ENCODE measurements around the gene DISP1. TPM values are rescaled to one million over a fixed set of nuclear protein-coding genes. Genes with fewer than 3 reads are reported as not detected.

Gene DISP1
- total and polyA plus RNA-seq, 4 donors: 1.6 to 4.2 (median 2.6) TPM

- Histone ChIP-seq H3K36me3 (ENCODE audit: control insufficient read depth in 4 of 4, insufficient read depth in 3 of 4, low read depth in 1 of 4, low read length in 3 of 4) (no peaks in the 10 kb centered on the region), H3K27ac (ENCODE audit: low read depth in 1 of 2, low read length in 2 of 2) (no peak overlapping the region), H3K27me3 (ENCODE audit: control insufficient read depth in 4 of 4, insufficient read depth in 4 of 4, low read length in 3 of 4) (no peaks in the 10 kb centered on the region), H3K9ac (ENCODE audit: low read depth in 1 of 2, low read length in 2 of 2) (no peak overlapping the region), H3K4me1 (ENCODE audit: control insufficient read depth in 4 of 4, insufficient read depth in 4 of 4, low read length in 3 of 4) (no peaks in the 10 kb centered on the region), H3K4me3 (ENCODE audit: low read depth in 1 of 3, low read length in 3 of 3) (no peak overlapping the region), H3K9me3 (ENCODE audit: control insufficient read depth in 4 of 4, low read length in 3 of 4) (no peaks in the 10 kb centered on the region)
- no peak for TF ChIP-seq REST (IDR thresholded peaks at IDR 0.05)
- no peak for TF ChIP-seq JUND (IDR thresholded peaks at IDR 0.05)
- no peak for TF ChIP-seq HNF4A (conservative IDR thresholded peaks at IDR 0.05)
- TF ChIP-seq TAF1 (conservative IDR thresholded peaks at IDR 0.05): no peak
- no peak for TF ChIP-seq FOXA2 (IDR thresholded peaks at IDR 0.05)
- no peak for TF ChIP-seq RXRA (IDR thresholded peaks at IDR 0.05)
- TF ChIP-seq FOXA1 (IDR thresholded peaks at IDR 0.05): no peak
- no peak for TF ChIP-seq GABPA (IDR thresholded peaks at IDR 0.05 in 1 of 2, conservative IDR thresholded peaks at IDR 0.05 in 1 of 2)
- TF ChIP-seq YY1 (IDR thresholded peaks at IDR 0.05): no peak
- no peak for TF ChIP-seq SP1 (IDR thresholded peaks at IDR 0.05)
- TF ChIP-seq CTCF (IDR thresholded peaks at IDR 0.05; ENCODE audit: low read depth, low read length, missing input control): no peak
- no peak for TF ChIP-seq NR2F2 (IDR thresholded peaks at IDR 0.05)
- no peak for TF ChIP-seq EGR1 (IDR thresholded peaks at IDR 0.05; ENCODE audit: low read depth in 2 of 2)
- no peak for TF ChIP-seq ATF3 (IDR thresholded peaks at IDR 0.05)
- no peak for TF ChIP-seq ZBTB33 (IDR thresholded peaks at IDR 0.05)
- no peak for TF ChIP-seq MAX (IDR thresholded peaks at IDR 0.05)
- TF ChIP-seq HNF4G (IDR thresholded peaks at IDR 0.05): no peak
- DNase-seq (ENCODE audit: low spot score): no peak
- 9% methylated on average over 2 of the region's 2 CpGs for WGBS
These were observed 29.9 kb upstream of the DISP1 start for GRCh38 chr1:222784916-222785315.

GRCh38 chr1:222785529-222785928 lies 29.3 kb upstream of the DISP1 start:
- Histone ChIP-seq H3K4me3 (ENCODE audit: low read depth in 1 of 3, low read length in 3 of 3) (no peak overlapping the region), H3K9me3 (ENCODE audit: control insufficient read depth in 4 of 4, low read length in 3 of 4) (no peaks in the 10 kb centered on the region), H3K36me3 (ENCODE audit: control insufficient read depth in 4 of 4, insufficient read depth in 3 of 4, low read depth in 1 of 4, low read length in 3 of 4) (no peaks in the 10 kb centered on the region), H3K27ac (ENCODE audit: low read depth in 1 of 2, low read length in 2 of 2) (no peak overlapping the region), H3K9ac (ENCODE audit: low read depth in 1 of 2, low read length in 2 of 2) (no peak overlapping the region), H3K27me3 (ENCODE audit: control insufficient read depth in 4 of 4, insufficient read depth in 4 of 4, low read length in 3 of 4) (no peaks in the 10 kb centered on the region), H3K4me1 (ENCODE audit: control insufficient read depth in 4 of 4, insufficient read depth in 4 of 4, low read length in 3 of 4) (no peaks in the 10 kb centered on the region)
- no peak for DNase-seq (ENCODE audit: low spot score)
- 67% methylated on average over 2 of the region's 2 CpGs for WGBS
- TF ChIP-seq ZBTB33 (IDR thresholded peaks at IDR 0.05): no peak
- no peak for TF ChIP-seq REST (IDR thresholded peaks at IDR 0.05)
- no peak for TF ChIP-seq FOXA1 (IDR thresholded peaks at IDR 0.05)
- TF ChIP-seq ATF3 (IDR thresholded peaks at IDR 0.05): no peak
- no peak for TF ChIP-seq RXRA (IDR thresholded peaks at IDR 0.05)
